A549 (cell line): ENCODE measurements around the gene ATXN7L1.

Experiments
- EP300 ChIP-seq, 2 experiments: fragments of >200 bp; sonication (Bioruptor Twin); formaldehyde crosslinking; IDR thresholded peaks; 2 replicates in 1 of 2; 3 replicates in 1 of 2; pipeline ENCODE4 v1.6.1; 2016 to 2017
- KDM5A ChIP-seq: fragments of 200-600 bp; sonication (generic); IDR thresholded peaks from 2 replicates; pipeline ENCODE4 v1.6.1; 2016; ENCODE audit warnings: antibody characterized with exemption, mild to moderate bottlenecking
- RFX5 ChIP-seq: fragments of 450-650 bp; IDR thresholded peaks from 2 replicates; pipeline ENCODE4 v1.7.1; 2014; ENCODE audit warnings: antibody characterized with exemption, mild to moderate bottlenecking, moderate library complexity
- TF ChIP-seq, protein P1 (sequence below): fragments of >200 bp; sonication (Bioruptor Twin); formaldehyde crosslinking; IDR thresholded peaks from 3 replicates; pipeline ENCODE4 v1.5.1; 2016
- TF ChIP-seq, protein P2 (sequence below): fragments of 450-650 bp; IDR thresholded peaks from 2 replicates; pipeline ENCODE4 v1.6.1; 2014; ENCODE audit warnings: antibody characterized with exemption

DNA sequence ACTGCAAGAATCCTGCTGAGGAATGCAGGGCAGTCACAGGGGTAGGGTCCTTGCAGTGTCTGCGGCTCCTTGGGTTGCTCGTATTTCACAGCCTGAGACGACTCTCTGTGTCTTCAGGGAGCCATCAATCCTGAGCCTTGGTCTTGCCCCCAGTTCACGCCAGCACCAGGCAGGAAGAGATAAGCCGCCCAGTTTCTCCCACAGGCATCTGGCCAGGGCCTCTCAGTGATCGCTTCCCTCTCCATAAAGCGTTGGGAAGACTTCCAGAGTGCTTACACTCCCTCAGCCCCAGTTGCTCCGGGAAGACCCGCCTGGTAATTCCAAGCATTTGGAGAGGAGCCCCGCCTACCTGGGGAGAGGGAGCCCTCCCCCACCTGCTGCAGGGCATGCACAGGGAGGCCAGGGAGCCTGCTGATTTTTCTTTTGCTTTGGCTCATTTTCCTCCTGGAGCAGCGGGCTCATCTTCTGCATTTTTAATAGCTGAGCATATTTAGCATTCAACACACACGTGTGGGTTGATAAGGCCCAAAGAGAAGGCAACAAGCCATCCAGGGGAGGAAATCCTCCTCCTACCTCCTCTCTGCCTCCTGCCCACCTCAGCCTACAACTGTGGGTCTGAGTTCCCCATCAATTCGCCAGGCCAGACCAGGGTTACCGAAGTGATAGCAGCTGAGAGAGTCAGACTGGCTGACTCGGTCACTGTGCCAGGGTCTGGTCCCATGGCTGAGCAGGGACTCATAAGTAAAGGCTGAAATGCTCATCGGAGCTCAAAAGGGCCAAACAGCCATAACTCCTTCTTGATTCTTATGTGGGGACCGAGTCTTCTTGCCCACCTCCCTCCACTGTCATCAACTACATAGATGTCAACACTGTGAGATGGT is 220.7 kb downstream of the ATXN7L1 start:
- TF ChIP-seq, protein P1, sequence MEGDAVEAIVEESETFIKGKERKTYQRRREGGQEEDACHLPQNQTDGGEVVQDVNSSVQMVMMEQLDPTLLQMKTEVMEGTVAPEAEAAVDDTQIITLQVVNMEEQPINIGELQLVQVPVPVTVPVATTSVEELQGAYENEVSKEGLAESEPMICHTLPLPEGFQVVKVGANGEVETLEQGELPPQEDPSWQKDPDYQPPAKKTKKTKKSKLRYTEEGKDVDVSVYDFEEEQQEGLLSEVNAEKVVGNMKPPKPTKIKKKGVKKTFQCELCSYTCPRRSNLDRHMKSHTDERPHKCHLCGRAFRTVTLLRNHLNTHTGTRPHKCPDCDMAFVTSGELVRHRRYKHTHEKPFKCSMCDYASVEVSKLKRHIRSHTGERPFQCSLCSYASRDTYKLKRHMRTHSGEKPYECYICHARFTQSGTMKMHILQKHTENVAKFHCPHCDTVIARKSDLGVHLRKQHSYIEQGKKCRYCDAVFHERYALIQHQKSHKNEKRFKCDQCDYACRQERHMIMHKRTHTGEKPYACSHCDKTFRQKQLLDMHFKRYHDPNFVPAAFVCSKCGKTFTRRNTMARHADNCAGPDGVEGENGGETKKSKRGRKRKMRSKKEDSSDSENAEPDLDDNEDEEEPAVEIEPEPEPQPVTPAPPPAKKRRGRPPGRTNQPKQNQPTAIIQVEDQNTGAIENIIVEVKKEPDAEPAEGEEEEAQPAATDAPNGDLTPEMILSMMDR = no peak
- TF ChIP-seq EP300 (IDR thresholded peaks at IDR 0.05) (no peak), KDM5A (no peak), RFX5 (no peak)
- TF ChIP-seq, protein P2, sequence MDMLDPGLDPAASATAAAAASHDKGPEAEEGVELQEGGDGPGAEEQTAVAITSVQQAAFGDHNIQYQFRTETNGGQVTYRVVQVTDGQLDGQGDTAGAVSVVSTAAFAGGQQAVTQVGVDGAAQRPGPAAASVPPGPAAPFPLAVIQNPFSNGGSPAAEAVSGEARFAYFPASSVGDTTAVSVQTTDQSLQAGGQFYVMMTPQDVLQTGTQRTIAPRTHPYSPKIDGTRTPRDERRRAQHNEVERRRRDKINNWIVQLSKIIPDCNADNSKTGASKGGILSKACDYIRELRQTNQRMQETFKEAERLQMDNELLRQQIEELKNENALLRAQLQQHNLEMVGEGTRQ = no peak
